ENCODE data around the gene ZNF431. TPM values are rescaled to one million over a fixed set of nuclear protein-coding genes. Genes with fewer than 3 reads are reported as not detected.
"Not testable (repeated sequence)": the region's sequence is repeated elsewhere in the genome, so short reads cannot be mapped to it uniquely, and the experiment has no call there.

The ZNF431 gene
- total RNA-seq, 4 donors from 2014 or later = 22.7 to 29.6 (median 24.2) TPM

GRCh38 chr19:21133633-21134032, 8.2 kb upstream of the ZNF431 start:
- WGBS, 2 donors = 45 to 72% methylated on average over 1 of the region's 1 CpG
- no peak for TF ChIP-seq CTCF (IDR thresholded peaks at IDR 0.05)
- no peak for DNase-seq
- H3K9me3 ChIP-seq = no peaks in the 10 kb centered on the region
- peaks cover 25 to 32% of the 10 kb centered on the region in 2 donors for H3K4me1 ChIP-seq
- peak overlapping the region in 1 of 3 donors; percentile 17 for H3K27ac ChIP-seq
- no peaks in the 10 kb centered on the region for H3K36me3 ChIP-seq
- intact Hi-C loops (cut with DNase I) = no loop called here
- H3K4me3 ChIP-seq (replicated peaks in 1 of 3) = no peak overlapping the region
- no peaks in the 10 kb centered on the region for H3K27me3 ChIP-seq

- intact Hi-C loops (cut with DNase I) = no loop called here
- H3K4me3 ChIP-seq (replicated peaks in 1 of 3) = no peak overlapping the region
- H3K4me1 ChIP-seq = peaks cover 13 to 20% of the 10 kb centered on the region in 2 donors
- TF ChIP-seq POLR2A (IDR thresholded peaks at IDR 0.05) = no peak
- no peaks in the 10 kb centered on the region for H3K9me3 ChIP-seq
- no peaks in the 10 kb centered on the region for H3K36me3 ChIP-seq
- H3K27ac ChIP-seq = no peak overlapping the region
- no peak for DNase-seq
- 88 to 94% methylated on average over 2 of the region's 2 CpGs for WGBS, 2 donors
- H3K27me3 ChIP-seq = no peaks in the 10 kb centered on the region
These were observed 6.9 kb upstream of the ZNF431 start for GRCh38 chr19:21134934-21135366.

- TF ChIP-seq CTCF (IDR thresholded peaks at IDR 0.05) = no peak
- no peak for TF ChIP-seq POLR2A (IDR thresholded peaks at IDR 0.05)
- intact Hi-C loops (cut with DNase I) = no loop called here
- H3K4me3 ChIP-seq (replicated peaks in 1 of 3) = no peak overlapping the region
- H3K27ac ChIP-seq = no peak overlapping the region
- WGBS, 2 donors = 85 to 88% methylated on average over 8 of the region's 8 CpGs
- H3K9me3 ChIP-seq = no peaks in the 10 kb centered on the region
- peaks cover 13 to 20% of the 10 kb centered on the region in 2 donors for H3K4me1 ChIP-seq
- no peak for DNase-seq
- H3K27me3 ChIP-seq = no peaks in the 10 kb centered on the region
- no peaks in the 10 kb centered on the region for H3K36me3 ChIP-seq
These were observed 6.4 kb upstream of the ZNF431 start for GRCh38 chr19:21135433-21135832.

GRCh38 chr19:21138130-21138529, 3.7 kb upstream of the ZNF431 start:
- H3K9me3 ChIP-seq = no peaks in the 10 kb centered on the region
- no peak for TF ChIP-seq POLR2A (IDR thresholded peaks at IDR 0.05)
- TF ChIP-seq CTCF (IDR thresholded peaks at IDR 0.05) = no peak
- DNase-seq = no peak
- no peaks in the 10 kb centered on the region for H3K27me3 ChIP-seq
- intact Hi-C loops (cut with DNase I) = no loop called here
- H3K36me3 ChIP-seq = no peaks in the 10 kb centered on the region
- H3K4me3 ChIP-seq (replicated peaks in 1 of 3) = no peak overlapping the region
- H3K4me1 ChIP-seq = peaks cover 5 to 11% of the 10 kb centered on the region in 2 donors
- H3K27ac ChIP-seq = no peak overlapping the region

GRCh38 chr19:21141006-21141405, 834 bp upstream of the ZNF431 start:
- H3K4me3 ChIP-seq (replicated peaks in 1 of 3); H3K27me3 ChIP-seq; H3K36me3 ChIP-seq; intact Hi-C loops (cut with DNase I); H3K9me3 ChIP-seq; H3K27ac ChIP-seq; DNase-seq: not testable (repeated sequence)
- H3K4me1 ChIP-seq = peaks cover 12 to 25% of the 10 kb centered on the region in 2 donors
- 56 to 71% methylated on average over 1 of the region's 1 CpG for WGBS, 2 donors

GRCh38 chr19:21143428-21143827, 1.6 kb downstream of the ZNF431 start:
- TF ChIP-seq CTCF (IDR thresholded peaks at IDR 0.05) = no peak
- TF ChIP-seq POLR2A (IDR thresholded peaks at IDR 0.05) = no peak
- Histone ChIP-seq H3K27ac (peak overlapping the region in 2 of 3 donors; percentile 20 to 85), H3K36me3 (no peaks in the 10 kb centered on the region), H3K4me1 (peaks cover 12 to 26% of the 10 kb centered on the region in 2 donors), H3K27me3 (no peaks in the 10 kb centered on the region), H3K4me3 (replicated peaks in 1 of 3) (no peak overlapping the region), H3K9me3 (no peaks in the 10 kb centered on the region)
- no peak for DNase-seq
- intact Hi-C loops (cut with DNase I) = no loop called here
- 65 to 73% methylated on average over 5 of the region's 5 CpGs for WGBS, 2 donors
